GM19324 (cell line): ENCODE results near the gene SAPCD2.

Source experiments
- ATAC-seq: cut with Tn5 transposase; IDR thresholded peaks from one replicate; pipeline ENCODE4 v1.9.1; 2021; ENCODE audit warnings: mild to moderate bottlenecking, moderate library complexity; ENCODE audit not compliant: unreplicated experiment, low FRiP score

SAPCD2 gene

DNA sequence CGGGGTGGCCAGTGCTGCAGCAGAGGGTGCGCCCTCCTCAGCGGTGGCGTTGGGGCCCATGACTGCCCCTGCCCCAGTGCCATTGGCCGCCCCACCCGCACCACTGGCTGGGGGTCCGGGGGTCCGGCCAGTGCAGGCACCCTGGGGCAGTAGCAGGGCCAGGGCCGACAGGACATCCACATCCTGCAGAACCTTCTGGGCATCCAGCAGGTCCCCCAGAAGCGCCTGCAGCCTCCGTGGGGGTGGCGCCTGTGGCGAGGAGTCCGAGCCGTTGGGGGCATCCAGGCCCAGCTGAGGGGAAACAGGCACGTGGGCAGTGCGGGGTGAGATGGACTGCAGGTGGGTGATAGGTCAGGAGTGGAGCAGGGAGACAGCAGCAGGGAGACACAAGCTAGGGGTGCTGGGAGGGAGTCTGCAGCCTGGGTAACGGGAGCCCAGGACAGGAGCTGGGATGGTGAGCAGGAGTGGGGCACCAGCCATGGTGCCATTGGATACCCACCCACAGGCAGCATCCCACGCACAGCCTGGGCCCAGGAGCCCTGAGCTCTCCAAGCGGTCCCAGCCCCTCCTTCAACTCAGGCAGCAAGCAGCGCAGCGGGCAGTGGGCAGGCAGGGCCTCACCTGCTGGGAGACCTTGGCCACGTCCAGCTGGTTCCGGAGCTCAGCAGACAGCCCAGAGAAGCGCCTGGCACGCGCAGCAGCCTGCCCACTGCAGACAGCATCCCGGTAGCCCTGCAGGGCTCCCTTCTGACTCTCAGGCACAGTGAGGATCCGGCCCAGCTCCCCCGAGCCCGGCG is 49.4 kb downstream of the SAPCD2 start:
- ATAC-seq, result no peak

DNA sequence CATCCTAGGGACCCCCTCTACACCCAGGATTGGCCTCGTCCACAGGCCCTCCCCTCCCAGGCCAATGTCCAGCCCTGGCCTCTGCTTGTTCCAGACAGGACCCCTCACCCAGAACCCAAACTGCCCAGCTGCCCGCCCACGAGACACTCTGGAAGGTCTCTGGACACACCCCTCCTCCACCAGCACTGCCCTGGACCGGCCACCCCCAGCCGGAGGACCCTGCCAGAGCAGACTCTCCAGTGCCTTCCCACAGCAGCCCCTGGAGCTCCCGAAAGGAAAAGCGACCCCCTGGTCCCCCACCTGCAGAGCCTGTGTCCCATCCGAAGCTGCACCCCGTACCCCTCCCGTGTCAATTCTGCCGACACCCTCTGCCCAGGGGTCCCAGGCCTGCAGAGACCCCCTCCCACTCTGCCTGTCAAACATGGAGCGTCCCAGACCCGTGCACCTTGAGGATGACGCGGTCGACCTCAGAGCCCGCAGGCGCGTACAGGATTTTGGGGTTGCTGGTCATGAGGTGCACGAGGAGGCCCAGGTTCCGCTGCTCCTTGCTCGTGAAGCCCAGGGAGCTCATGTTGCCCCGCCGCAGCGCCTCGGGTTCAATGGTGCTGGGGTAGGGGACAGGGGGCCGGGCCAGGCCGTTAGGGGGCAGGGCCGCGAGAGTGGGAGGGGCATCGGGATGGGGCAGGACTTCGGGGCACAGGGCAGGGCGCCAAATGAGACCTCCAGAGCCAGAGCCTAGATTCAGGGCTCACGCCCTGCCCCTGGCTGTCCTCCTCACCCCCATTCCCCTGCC is 50.3 kb downstream of the SAPCD2 start:
- no peak for ATAC-seq

DNA sequence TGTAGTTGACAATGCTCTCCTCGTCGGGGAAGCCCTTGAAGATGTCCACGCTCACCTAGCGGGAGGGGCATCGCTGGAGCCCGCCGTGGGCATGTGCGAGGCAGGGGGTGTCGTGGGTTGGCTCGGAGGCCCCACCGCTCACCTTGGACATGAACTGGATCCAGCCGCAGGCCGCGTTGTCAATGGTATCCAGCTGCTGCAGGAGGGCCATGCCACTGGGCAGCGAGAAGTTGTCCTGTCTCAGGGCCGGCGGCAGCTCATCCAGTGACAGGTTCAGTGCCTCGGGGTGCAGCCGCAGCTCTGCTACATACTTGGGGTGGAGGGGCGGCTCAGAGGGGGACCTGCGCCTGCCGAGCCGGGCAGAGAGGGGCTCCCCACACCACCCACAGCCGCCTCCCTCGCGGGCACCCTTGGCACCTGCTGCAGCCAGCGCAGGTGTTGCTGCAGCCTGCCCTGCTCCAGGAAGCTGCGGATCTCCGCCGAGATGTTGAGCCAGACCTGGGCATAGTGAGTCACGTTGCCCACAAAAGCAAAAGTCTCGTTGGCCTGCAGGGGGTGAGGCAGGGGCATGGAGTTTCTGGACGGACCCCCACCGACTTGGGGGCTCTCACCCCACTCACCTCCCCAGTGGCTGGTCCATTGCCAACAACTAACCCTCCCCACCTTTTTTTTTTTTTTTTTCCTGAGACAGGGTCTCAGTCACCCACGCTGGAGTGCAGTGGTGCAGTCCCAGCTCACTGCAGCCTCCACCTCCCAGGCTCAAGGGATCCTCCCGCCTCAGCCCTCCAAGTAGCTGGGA is 51.4 kb downstream of the SAPCD2 start:
- ATAC-seq, result no peak

DNA sequence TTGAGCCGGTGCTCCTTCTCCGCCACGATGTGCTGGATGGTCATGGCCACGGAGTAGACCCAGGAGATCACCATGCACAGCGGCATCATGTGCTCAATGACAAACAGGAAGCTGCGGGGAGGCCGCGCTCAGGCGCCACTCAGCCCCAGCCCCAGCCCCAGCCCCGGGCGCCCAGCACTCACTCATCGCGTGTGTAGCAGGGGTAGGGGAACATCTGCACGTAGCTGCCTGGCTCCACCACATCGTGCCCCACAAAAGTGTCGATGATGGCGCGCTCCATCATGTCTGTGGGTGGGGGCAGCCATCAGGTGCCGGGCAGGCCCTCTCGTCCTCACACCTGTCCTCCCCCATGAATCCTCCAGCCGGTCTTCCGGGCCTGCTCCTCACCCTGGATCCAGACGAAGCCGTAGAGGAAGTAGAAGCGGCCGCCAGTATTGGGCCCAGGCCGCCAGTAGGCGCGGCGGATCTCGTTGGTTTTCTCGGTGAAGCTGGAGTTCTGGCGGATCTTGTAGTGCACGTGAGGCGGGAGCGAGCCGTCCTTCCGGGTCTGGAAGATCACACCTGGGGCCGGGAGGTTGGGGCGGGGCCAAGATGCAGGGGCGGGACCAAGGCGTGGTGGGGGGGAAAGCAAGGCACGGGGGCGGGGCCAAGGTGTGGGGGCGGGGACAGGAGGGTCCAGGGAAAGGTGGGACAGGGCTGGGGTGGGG is 52.4 kb downstream of the SAPCD2 start:
- ATAC-seq, result no peak

DNA sequence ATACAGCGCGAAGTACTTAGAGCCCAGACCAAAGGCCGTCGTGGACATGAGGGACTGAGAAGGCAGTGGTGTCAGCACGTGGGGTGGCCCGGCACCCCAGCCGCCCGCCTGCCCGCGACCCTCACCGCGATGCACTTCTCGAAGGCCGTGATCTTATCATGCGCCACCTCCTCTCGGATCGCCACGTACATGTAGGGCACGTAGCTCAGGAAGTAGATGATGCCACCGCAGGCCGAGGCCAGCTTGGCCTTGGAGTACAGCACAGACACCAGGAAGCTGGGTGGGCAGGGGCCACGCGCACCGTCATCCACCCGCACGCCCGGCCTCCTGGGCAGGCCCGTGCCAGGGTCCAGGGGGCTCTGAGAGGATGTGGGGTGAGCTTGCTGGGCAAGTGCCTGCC is 53.3 kb downstream of the SAPCD2 start:
- ATAC-seq, result no peak

DNA sequence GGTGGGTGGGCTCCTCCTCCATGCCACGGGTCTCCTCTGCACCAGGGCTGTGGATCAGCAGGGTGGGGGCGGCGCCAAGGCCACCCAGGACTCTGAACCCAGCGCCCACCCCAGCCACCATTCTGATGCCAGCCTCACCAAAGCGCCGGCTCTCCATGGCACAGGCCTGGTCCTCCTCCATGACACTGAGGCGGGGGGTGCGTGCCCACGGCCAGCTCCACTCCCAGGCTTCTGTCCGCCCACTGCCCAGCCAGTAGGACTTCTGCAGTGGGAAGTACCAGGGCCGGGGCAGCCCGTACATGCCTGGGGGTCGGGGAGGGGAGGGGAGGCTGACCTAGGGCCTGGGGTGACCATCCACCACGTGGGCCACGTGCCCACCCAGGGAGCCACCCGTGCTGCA is 53.9 kb downstream of the SAPCD2 start:
- no peak for ATAC-seq

DNA sequence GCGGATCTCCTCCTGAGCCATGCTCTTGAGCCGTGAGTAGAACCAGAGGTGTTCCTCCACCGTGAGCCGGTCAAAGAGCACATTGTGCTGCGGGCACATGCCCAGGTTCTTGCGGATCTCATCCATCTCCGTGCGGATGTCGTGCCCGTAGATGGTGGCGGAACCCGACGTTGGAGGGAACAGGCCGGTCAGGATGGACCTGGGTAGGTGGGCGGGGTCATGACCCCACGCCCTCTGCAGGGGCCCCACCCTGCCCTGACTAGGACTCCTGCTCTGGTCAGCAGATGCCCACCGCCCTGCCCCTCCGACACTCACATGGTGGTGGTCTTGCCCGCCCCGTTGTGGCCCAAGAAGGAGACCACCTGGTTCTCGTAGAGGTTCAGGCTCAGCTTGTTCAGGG is 54.4 kb downstream of the SAPCD2 start:
- ATAC-seq, result no peak

DNA sequence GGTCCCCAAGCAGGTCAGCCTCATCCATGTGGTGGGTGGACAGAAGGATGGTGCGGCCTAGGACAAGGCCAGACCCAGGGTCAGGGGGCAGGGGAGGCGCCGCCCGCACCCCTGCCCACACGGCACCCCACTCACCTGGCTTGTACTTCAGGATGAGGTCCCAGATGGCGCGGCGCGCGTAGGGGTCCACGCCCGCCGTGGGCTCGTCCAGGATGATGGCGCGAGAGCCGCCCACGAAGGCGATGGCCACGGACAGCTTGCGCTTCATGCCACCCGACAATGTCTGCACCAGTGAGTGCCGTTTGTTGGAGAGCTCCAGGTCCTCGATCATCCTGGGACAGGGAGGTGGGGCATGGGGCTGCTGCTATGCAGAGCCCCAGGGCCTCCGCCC is 54.8 kb downstream of the SAPCD2 start:
- ATAC-seq, result no peak

DNA sequence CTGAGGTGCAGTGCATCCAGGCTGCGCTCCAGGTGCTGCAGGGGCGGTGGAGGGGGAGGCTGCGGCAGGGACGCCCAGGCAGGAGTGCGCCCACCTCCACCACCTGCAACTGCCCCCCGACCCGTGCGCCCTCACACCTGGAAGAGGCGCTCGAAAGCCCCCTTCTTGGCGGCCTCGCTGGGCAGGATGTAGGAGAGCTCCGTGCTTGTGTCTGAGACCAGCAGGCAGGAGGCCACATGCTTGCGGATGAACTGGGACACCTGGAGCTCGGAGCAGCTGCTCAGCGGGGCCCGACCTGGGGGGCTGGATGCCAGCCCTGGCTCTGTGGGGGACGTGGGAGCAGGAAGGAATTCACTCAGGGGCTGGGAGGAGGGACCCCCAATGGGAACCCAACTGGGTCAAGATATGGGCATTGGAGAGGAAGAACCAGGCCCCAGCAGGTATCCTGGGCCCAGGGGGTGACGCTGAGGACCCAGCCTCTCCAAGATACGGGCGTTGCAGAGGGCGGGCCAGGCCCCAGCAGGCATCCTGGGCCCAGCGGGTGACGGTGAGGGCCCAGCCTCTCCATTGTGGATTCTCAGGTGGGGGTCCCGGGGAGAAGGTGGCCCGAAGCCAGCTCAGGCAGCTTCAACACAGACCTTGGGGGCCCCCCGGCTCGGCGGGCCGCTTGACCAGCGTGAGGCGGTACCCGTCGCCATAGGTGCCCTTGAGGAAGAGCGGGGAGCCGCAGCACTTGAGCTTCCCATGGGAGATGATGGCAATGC is 55.4 kb downstream of the SAPCD2 start:
- no peak for ATAC-seq

DNA sequence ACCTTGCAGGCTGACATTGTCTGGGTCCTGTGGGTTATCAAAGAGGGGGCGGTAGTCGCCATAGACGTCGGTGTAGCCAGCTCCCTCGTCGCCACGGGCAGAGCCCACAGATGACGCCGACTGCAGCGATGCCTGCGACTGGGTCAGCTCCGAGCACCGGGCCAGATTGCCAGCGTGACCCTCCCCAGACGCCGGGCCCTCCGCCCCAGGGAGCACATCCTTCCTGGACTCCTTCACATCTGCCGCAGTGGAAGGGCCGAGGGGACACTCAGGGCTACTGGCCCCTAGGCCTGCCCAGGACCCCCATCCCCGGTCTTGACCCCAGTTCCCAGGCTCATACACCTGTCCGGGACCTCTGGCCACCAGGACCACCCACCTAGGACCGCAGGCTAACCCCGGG is 56.2 kb downstream of the SAPCD2 start:
- no peak for ATAC-seq

DNA sequence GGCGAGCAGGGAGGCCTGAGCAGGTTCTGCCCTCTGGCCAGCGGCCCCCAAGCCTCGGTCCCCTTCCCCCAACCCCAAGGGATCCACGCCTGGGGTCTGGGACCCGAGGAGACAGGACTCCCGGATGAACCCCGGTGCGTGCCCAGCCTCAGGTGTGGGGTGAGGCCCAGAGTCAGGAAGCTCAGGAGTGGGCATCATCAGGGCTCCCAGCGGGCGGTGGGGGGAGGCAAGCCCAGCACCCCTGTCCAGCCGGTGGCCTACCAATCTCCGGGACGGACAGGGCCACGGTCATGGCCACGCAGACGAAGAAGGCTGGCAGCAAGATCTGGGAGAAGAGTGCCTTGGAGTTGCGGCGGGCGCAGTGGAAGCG is 56.8 kb downstream of the SAPCD2 start:
- ATAC-seq, result no peak

DNA sequence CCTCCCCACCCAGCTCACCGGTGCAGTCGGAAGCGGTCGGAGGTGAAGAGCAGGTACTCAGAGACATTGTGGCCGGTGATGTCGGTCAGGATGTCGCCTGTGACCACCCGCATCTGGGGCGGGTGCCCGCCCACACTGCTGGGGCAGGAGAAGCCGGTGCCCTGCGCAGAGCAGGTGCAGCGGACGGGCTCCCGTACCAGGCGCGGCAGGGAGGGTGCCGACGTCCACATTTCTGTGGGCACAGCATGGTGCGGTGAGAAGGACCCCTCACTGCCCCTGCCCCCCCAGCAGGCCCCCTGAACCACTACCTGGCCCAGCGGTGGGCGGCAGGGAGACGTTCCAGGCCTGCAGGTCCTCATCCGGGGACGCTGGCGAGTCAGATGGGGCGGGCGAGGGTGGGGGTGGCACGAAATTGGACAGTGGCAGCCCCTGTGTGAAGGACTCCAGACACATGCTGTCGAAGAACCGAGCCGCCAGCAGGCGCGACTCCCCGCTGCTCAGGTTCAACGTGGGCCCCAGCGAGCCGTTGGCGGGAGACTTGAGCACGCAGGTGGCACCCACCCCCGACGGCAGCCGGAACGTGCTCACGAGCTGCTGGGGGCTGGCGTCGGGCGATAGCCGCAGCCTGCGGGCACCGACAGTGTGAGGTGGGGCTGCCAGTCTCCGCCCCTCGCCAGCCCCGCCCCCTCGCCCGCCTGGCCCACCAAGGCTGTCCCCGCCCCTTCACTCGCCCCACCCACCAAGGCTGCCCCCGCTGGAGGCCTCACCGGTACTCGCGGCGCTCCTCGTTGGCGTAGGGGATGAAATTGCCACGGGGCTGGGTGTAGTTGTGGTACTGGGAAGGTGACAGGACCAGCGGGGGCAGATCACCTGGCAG is 57.4 kb downstream of the SAPCD2 start:
- ATAC-seq, result no peak
